HepG2 (cell line): Measurements from ENCODE around the gene UNG. TPM values are rescaled to one million over a fixed set of nuclear protein-coding genes. Genes with fewer than 3 reads are reported as not detected.
A peak's percentile ranks its signal among the peaks of the same experiment; 100 is the strongest.

ENCODE experiments used
- CBX2 ChIP-seq, 2 experiments: fragments of 200-600 bp in 1 of 2; sonication (generic); formaldehyde crosslinking in 1 of 2; IDR thresholded peaks; 2 replicates each; pipeline versions ENCODE4 v1.7.0 to v1.8.1; 2018 to 2022; ENCODE audit warnings: low read depth in 2 of 2, low read length in 1 of 2, mild to moderate bottlenecking in 1 of 2, missing genetic modification reagents in 1 of 2
- GTF2F1 ChIP-seq: fragments of 150-350 bp; IDR thresholded peaks from 2 replicates; pipeline ENCODE4 v1.6.1; 2014; ENCODE audit warnings: low read length
- HNF4A ChIP-seq: sonication (generic); formaldehyde crosslinking; IDR thresholded peaks from 2 replicates; pipeline ENCODE4 v1.4.0; 2020; ENCODE audit warnings: missing genetic modification reagents
- HNF4G ChIP-seq, 2 experiments: sonication (generic) in 1 of 2; formaldehyde crosslinking in 1 of 2; IDR thresholded peaks; 2 replicates each; pipeline versions ENCODE4 v1.4.0 to v1.6.1; 2011 to 2020; ENCODE audit warnings: borderline replicate concordance in 2 of 2, low read depth in 2 of 2, mild to moderate bottlenecking in 2 of 2, low read length in 1 of 2, missing genetic modification reagents in 1 of 2, moderate library complexity in 1 of 2
- HNRNPL ChIP-seq: fragments of 200-400 bp; formaldehyde crosslinking; IDR thresholded peaks from 2 replicates; pipeline ENCODE4 v1.6.1; 2017; ENCODE audit warnings: mild to moderate bottlenecking, low read depth, low read length
- KDM5B ChIP-seq: sonication (generic); formaldehyde crosslinking; IDR thresholded peaks from 2 replicates; pipeline ENCODE4 v1.4.0; 2020; ENCODE audit warnings: missing genetic modification reagents, mild to moderate bottlenecking, borderline replicate concordance
- MXD3 ChIP-seq: IDR thresholded peaks from 2 replicates; pipeline ENCODE4 v1.6.1; 2016; ENCODE audit warnings: mild to moderate bottlenecking, missing biosample characterization, missing genetic modification reagents
- NCOA5 ChIP-seq: sonication (generic); formaldehyde crosslinking; IDR thresholded peaks from 2 replicates; pipeline ENCODE4 v1.4.0; 2020; ENCODE audit warnings: missing genetic modification reagents
- REL ChIP-seq: sonication (generic); formaldehyde crosslinking; conservative IDR thresholded peaks from 2 replicates; pipeline ENCODE4 v1.8.0; 2022; ENCODE audit warnings: mild to moderate bottlenecking, missing genetic modification reagents, moderate library complexity
- TCF7L2 ChIP-seq: IDR thresholded peaks from 2 replicates; pipeline ENCODE4 v1.6.1; 2011; ENCODE audit warnings: mild to moderate bottlenecking, low read depth, low read length, moderate library complexity
- ZBTB42 ChIP-seq: sonication (generic); formaldehyde crosslinking; IDR thresholded peaks from 2 replicates; pipeline ENCODE4 v1.5.0; 2020; ENCODE audit warnings: mild to moderate bottlenecking, missing genetic modification reagents
- ZNF30 ChIP-seq: sonication (generic); formaldehyde crosslinking; IDR thresholded peaks from 2 replicates; pipeline ENCODE4 v1.5.0; 2020; ENCODE audit warnings: mild to moderate bottlenecking, missing genetic modification reagents
- ZNF333 ChIP-seq: sonication (generic); formaldehyde crosslinking; IDR thresholded peaks from 2 replicates; pipeline ENCODE4 v1.4.0; 2020; ENCODE audit warnings: mild to moderate bottlenecking, missing genetic modification reagents, borderline replicate concordance
- ZNF546 ChIP-seq: sonication (generic); formaldehyde crosslinking; conservative IDR thresholded peaks from 2 replicates; pipeline ENCODE4 v1.8.1; 2023; ENCODE audit warnings: mild to moderate bottlenecking, missing genetic modification reagents
- ZNF710 ChIP-seq: sonication (generic); formaldehyde crosslinking; IDR thresholded peaks from 2 replicates; pipeline ENCODE4 v1.5.0; 2020; ENCODE audit warnings: mild to moderate bottlenecking, missing genetic modification reagents, borderline replicate concordance
- ZNF770 ChIP-seq: sonication (generic); formaldehyde crosslinking; IDR thresholded peaks from 2 replicates; pipeline ENCODE4 v1.5.0; 2020; ENCODE audit warnings: mild to moderate bottlenecking, missing genetic modification reagents
- polyA plus RNA-seq, 8 experiments: library from polyadenylated mRNA; depleted of rRNA in 3 of 8; stranded (reverse) in 7 of 8; unstranded in 1 of 8; fragments of >200 nt; fragmentation: Illumina TruSeq in 4 of 8; extraction: Trizol in 4 of 8; gene quantifications; 2 replicates each; pipeline versions ENCODE4 v1.2.1 to v1.2.3, GENCODE V29; 2011 to 2016; ENCODE audit warnings: low read depth in 4 of 8, missing spikeins in 1 of 8, mixed read lengths in 1 of 8; ENCODE audit not compliant: insufficient read depth in 1 of 8
- total RNA-seq, 5 experiments: library from RNA; depleted of rRNA; stranded (reverse); fragments of >200 nt; fragmentation: Illumina TruSeq; extraction: Trizol; gene quantifications; 2 replicates each; pipeline ENCODE4 v1.2.3, GENCODE V29; 2016; ENCODE audit warnings: low read depth in 1 of 5
- TF ChIP-seq, protein P1 (sequence below): sonication (generic); formaldehyde crosslinking; IDR thresholded peaks from 2 replicates; pipeline ENCODE4 v1.5.1; 2020; ENCODE audit warnings: mild to moderate bottlenecking, missing genetic modification reagents, moderate library complexity

UNG gene
- total and polyA plus RNA-seq, 2 of the 13 experiments (the other 11 are each of a cell fraction or from before 2014, with no cell fraction given): 23.3 to 114 TPM

DNA sequence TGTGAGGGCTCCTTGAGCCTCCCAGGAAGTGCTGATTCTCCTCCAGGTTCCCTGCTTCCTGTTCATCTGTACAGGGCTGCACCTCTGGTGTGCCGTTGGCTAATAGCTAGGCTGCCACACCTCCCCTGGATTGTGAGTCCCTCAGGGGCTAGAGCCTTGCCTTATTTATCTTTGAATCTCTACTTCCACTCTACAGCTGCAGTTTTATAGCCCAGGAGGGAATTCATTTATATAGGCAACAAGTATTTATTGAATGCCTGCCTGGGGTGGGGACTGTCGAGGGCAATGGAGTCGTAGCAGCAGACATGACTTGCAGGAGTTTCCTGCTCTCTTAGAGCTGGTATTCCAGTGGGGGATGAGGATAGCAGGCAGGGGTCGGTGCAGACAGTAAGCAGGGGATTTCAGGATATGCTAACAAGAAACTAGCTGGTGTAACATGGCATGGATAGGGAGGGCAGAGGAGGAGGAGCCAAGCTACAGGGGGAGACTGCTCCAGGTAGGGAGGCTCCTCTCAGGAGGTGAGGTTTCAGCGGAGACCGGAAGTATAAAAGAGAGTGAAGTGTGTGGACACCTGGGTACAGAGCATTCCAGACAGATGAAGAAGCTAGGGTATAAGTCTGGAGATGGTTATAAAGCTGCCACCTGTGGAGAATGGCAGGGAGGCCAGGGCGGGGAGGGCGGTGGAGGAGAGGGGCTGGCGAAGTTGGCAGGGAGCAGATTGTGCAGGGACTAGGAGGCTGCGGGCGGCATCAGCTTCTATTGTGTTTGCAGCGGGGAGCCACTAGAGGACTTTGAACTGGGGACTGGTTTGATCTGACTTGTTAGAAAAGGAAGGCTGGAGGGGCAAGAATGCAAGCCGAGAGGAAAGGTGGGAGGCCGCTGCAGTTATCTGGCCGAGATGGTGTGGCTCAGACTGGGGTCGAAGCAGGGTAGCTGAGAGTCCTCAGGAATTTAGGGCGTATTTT lies 27.8 kb upstream of the UNG start (continued):
- TF ChIP-seq HNF4G (IDR thresholded peaks at IDR 0.05; ENCODE audit: borderline replicate concordance, low read depth, low read length) (0 out of 2 replicates have a peak, but pooled peaks have one; percentile 7), HNF4G (CRISPR knock-in tag; IDR thresholded peaks at IDR 0.05; ENCODE audit: borderline replicate concordance, low read depth) (no peak), ZBTB42 (CRISPR knock-in tag) (no peak), MXD3 (CRISPR knock-in tag) (no peak), HNF4A (peak; percentile 52), ZNF333 (CRISPR knock-in tag) (no peak), ZNF546 (CRISPR knock-in tag) (no peak), CBX2 (IDR thresholded peaks at IDR 0.05; ENCODE audit: low read depth, low read length) (no peak), CBX2 (CRISPR knock-in tag; IDR thresholded peaks at IDR 0.05; ENCODE audit: low read depth) (no peak), ZNF770 (CRISPR knock-in tag) (peak; percentile 59; the same call in 1 of the 2 replicates), KDM5B (CRISPR knock-in tag) (0 out of 2 replicates have a peak, but pooled peaks have one; percentile 20), NCOA5 (CRISPR knock-in tag) (no peak), HNRNPL (peak; percentile 48; the same call in 1 of the 2 replicates), GTF2F1 (no peak), ZNF710 (CRISPR knock-in tag) (no peak), TCF7L2 (no peak), REL (CRISPR knock-in tag) (no peak), ZNF30 (CRISPR knock-in tag) (no peak)
- TF ChIP-seq, protein P1, sequence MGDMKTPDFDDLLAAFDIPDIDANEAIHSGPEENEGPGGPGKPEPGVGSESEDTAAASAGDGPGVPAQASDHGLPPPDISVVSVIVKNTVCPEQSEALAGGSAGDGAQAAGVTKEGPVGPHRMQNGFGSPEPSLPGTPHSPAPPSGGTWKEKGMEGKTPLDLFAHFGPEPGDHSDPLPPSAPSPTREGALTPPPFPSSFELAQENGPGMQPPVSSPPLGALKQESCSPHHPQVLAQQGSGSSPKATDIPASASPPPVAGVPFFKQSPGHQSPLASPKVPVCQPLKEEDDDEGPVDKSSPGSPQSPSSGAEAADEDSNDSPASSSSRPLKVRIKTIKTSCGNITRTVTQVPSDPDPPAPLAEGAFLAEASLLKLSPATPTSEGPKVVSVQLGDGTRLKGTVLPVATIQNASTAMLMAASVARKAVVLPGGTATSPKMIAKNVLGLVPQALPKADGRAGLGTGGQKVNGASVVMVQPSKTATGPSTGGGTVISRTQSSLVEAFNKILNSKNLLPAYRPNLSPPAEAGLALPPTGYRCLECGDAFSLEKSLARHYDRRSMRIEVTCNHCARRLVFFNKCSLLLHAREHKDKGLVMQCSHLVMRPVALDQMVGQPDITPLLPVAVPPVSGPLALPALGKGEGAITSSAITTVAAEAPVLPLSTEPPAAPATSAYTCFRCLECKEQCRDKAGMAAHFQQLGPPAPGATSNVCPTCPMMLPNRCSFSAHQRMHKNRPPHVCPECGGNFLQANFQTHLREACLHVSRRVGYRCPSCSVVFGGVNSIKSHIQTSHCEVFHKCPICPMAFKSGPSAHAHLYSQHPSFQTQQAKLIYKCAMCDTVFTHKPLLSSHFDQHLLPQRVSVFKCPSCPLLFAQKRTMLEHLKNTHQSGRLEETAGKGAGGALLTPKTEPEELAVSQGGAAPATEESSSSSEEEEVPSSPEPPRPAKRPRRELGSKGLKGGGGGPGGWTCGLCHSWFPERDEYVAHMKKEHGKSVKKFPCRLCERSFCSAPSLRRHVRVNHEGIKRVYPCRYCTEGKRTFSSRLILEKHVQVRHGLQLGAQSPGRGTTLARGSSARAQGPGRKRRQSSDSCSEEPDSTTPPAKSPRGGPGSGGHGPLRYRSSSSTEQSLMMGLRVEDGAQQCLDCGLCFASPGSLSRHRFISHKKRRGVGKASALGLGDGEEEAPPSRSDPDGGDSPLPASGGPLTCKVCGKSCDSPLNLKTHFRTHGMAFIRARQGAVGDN: peak; percentile 37; the same call in 1 of the 2 replicates
